Ishikawa (cell line): ENCODE data around the gene SNRPD3.

ENCODE experiments used
- CEBPB ChIP-seq: IDR thresholded peaks from 2 replicates; pipeline ENCODE4 v1.6.1; 2012
- CREB1 ChIP-seq: IDR thresholded peaks from 2 replicates; pipeline ENCODE4 v1.6.1; 2012; ENCODE audit warnings: low read depth
- EGR1 ChIP-seq: IDR thresholded peaks from 2 replicates; pipeline ENCODE4 v1.6.1; 2012
- EP300 ChIP-seq: IDR thresholded peaks from 2 replicates; pipeline ENCODE4 v1.6.1; 2012; ENCODE audit warnings: borderline replicate concordance
- FOXM1 ChIP-seq: IDR thresholded peaks from 2 replicates; pipeline ENCODE4 v1.6.1; 2012; ENCODE audit warnings: low read depth, borderline replicate concordance
- NFIC ChIP-seq: IDR thresholded peaks from 2 replicates; pipeline ENCODE4 v1.6.1; 2012
- RAD21 ChIP-seq: IDR thresholded peaks from 2 replicates; pipeline ENCODE4 v1.6.1; 2012; ENCODE audit warnings: low read depth
- TAF1 ChIP-seq: IDR thresholded peaks from 2 replicates; pipeline ENCODE4 v1.6.1; 2012; ENCODE audit warnings: low read depth, mild to moderate bottlenecking
- TCF12 ChIP-seq: IDR thresholded peaks from 2 replicates; pipeline ENCODE4 v1.6.1; 2012; ENCODE audit warnings: low read depth
- TEAD4 ChIP-seq: IDR thresholded peaks from 2 replicates; pipeline ENCODE4 v1.6.1; 2012
- YY1 ChIP-seq: IDR thresholded peaks from 2 replicates; pipeline ENCODE4 v1.6.1; 2012; ENCODE audit warnings: low read depth
- ZBTB7A ChIP-seq: IDR thresholded peaks from 2 replicates; pipeline ENCODE4 v1.6.1; 2012; ENCODE audit warnings: low read depth
- TF ChIP-seq, protein P1 (sequence below): IDR thresholded peaks from 2 replicates; pipeline ENCODE4 v1.6.1; 2012
- TF ChIP-seq, protein P2 (sequence below): IDR thresholded peaks from 2 replicates; pipeline ENCODE4 v1.6.1; 2012; ENCODE audit warnings: low read depth, mild to moderate bottlenecking
- TF ChIP-seq, protein P3 (sequence below): IDR thresholded peaks from 2 replicates; pipeline ENCODE4 v1.6.1; 2012

SNRPD3 gene

DNA sequence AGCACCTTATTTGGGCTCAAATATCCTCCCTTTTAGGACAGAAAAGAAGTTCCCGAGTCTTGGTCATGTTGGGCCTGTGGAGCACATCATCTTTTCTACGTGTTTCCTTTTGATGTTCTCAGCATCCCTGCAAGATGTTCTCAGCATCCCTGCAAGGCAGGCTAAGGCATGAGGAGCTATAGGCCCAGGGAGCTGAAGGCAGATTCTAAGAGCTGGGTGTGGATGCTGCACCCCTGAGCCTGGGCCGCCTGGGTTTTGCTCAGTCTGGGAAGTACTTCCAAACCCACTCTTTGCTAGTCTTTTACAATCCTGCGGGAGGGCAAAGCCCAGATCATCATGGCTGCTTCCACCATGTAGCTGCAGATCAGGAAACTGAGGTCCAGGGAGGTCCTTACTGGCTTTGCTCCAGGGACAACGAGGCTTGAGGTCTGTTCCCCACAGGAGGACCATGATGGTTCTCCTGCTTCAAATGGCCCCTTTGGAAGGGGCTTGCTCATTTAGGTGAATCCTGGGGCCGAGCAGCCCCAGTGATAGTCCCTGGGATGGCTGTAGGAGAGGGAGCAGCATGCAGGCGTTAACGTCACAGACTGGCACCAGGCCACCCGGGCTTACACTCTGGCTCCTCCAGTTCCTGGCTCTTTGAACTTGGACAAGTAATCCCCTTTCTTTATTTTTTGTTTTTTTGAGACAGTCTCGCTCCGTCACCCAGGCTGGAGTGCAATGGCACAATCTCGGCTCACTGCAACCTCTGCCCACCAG lies 26.4 kb downstream of the SNRPD3 start:
- TF ChIP-seq YY1 (no peak), CREB1 (no peak), TEAD4 (no peak)
- TF ChIP-seq, protein P1, sequence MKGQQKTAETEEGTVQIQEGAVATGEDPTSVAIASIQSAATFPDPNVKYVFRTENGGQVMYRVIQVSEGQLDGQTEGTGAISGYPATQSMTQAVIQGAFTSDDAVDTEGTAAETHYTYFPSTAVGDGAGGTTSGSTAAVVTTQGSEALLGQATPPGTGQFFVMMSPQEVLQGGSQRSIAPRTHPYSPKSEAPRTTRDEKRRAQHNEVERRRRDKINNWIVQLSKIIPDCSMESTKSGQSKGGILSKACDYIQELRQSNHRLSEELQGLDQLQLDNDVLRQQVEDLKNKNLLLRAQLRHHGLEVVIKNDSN = no peak
- TF ChIP-seq, protein P2, sequence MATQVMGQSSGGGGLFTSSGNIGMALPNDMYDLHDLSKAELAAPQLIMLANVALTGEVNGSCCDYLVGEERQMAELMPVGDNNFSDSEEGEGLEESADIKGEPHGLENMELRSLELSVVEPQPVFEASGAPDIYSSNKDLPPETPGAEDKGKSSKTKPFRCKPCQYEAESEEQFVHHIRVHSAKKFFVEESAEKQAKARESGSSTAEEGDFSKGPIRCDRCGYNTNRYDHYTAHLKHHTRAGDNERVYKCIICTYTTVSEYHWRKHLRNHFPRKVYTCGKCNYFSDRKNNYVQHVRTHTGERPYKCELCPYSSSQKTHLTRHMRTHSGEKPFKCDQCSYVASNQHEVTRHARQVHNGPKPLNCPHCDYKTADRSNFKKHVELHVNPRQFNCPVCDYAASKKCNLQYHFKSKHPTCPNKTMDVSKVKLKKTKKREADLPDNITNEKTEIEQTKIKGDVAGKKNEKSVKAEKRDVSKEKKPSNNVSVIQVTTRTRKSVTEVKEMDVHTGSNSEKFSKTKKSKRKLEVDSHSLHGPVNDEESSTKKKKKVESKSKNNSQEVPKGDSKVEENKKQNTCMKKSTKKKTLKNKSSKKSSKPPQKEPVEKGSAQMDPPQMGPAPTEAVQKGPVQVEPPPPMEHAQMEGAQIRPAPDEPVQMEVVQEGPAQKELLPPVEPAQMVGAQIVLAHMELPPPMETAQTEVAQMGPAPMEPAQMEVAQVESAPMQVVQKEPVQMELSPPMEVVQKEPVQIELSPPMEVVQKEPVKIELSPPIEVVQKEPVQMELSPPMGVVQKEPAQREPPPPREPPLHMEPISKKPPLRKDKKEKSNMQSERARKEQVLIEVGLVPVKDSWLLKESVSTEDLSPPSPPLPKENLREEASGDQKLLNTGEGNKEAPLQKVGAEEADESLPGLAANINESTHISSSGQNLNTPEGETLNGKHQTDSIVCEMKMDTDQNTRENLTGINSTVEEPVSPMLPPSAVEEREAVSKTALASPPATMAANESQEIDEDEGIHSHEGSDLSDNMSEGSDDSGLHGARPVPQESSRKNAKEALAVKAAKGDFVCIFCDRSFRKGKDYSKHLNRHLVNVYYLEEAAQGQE = no peak

DNA sequence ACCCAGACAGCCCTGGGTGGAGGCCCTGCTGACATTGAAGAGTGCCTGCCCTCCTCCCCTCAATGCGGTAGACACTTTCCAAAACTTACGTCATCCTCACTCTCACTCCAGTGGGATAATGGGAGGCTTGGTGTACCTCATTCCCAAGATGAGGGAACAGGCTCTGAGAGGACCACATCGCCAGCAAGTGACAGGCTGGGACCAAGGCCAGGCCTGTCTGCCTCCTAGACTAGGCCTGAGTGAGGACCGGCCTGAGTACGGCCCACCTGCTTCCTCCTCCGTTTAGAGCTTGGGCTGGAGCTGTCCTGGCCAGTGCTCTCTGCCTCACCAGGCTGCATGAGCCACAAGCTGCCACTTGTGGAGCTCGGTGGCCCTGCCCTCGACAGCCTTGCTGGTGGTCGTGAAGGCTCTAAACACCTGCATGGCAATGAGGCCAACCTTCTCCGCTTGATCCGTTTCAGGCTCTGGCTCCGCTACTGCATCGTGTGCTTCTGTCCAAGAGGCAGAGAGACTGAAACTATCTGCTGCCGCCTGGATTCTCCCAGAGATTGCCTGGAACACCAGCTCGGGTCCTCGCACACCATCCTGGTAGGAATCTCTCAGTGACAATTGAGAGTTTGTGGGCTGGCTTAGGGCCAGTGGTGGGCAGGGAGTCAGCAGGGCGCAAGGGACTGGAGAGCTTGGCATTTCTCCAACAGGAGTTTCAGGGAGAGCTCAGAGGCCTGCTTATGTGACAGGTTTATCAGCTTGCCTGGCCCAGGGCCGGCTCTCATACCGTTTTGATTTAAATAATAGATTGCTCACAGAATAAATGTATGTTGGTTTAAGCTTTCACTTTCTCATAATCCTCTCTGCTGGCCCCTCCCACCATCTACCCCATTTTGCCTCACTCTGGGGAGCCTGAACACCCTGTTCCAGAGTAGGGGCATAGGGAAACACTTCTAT lies 27.7 kb downstream of the SNRPD3 start:
- TF ChIP-seq TEAD4 (no peak), NFIC (peak; percentile 90)

DNA sequence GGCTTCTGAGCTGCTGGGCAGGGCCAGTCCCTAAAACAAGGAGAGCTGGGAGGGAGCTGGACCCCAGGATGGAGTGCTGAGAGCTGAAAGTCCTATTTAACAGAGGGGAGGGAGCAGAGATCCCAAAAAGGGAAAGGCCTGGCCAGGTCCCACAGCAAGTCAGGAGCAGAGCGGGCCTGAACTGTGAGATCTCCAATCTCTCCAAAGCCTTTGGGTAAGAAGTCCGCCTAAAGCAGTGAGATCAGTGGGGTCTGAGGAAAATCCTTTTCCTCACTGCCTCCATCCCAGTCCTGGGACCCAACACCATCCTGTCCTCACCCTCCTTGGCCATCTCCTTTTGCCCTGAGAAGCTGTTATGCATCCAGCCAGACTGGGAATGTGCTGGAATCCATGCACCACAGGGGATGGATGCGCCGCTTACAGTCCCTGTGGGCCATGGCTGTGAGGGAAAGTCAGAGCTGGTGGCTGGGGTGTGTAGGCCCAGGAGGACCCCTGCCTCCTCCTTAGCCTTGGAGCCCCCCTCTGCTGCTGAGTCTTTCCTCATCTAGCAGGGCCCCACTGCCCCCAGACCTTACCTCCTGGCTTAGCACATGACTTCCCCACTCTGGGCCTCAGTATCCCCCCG lies 28.5 kb downstream of the SNRPD3 start:
- TF ChIP-seq YY1 = no peak
- TF ChIP-seq, protein P2 = no peak

DNA sequence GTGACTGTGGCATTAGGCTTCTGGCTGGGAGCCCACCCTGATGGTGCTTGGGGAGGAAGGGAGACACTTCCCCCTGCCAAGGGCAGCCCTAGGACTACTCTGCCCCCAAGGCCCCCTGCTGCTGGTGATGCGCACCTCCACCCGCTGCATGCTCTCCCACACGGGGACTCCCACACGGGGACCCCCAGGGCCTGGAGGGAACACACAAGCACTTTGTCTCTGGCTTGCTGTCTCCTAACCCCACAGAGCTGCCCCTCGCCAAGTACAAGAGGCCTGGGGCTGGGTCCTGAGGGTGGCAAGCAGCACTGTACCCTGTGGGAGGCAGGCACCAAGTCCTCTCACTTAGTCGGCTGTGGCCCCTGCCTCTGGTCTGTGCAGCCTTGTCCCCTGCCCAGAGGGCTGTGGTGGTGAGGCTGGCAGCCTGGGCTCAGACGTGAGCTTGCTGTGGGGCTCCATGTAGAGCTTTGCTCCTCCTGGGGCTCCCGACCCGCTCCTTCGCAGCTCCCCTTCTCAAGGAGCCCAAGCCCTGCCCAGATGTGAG lies 29.1 kb downstream of the SNRPD3 start:
- TF ChIP-seq TCF12 (no peak), EGR1 (no peak), TAF1 (no peak), TEAD4 (no peak), EP300 (no peak), RAD21 (no peak), YY1 (no peak), ZBTB7A (no peak), NFIC (no peak), CEBPB (no peak), FOXM1 (no peak), CREB1 (no peak)
- TF ChIP-seq, protein P1 = no peak
- TF ChIP-seq, protein P2 = no peak
- TF ChIP-seq, protein P3, sequence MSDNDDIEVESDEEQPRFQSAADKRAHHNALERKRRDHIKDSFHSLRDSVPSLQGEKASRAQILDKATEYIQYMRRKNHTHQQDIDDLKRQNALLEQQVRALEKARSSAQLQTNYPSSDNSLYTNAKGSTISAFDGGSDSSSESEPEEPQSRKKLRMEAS = no peak

DNA sequence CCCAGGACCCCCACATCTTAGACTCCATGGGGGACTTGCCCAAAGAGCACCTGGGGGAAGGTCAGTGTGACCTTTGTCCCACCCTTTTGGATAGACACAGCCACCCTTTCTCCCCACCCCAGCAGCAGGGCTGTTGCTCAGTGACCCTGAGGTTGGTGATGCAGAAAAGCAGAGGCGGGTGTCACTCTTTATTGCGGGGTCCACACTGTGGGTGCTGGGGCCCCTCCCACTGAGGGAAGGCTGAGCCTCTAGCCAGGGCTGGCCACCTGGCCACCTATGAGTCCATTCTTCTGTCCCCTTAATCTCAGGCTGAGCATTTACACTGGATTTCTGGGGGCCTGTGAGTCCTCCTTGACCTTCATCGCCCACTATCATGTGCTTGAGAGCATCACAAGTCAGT lies 29.7 kb downstream of the SNRPD3 start:
- no peak for TF ChIP-seq EP300
- no peak for TF ChIP-seq NFIC
- no peak for TF ChIP-seq EGR1
- TF ChIP-seq, protein P1 = no peak
- TF ChIP-seq ZBTB7A = no peak
- TF ChIP-seq CREB1 = no peak
- no peak for TF ChIP-seq TAF1
- TF ChIP-seq TEAD4 = no peak
- TF ChIP-seq, protein P2 = no peak
- TF ChIP-seq FOXM1 = no peak
- no peak for TF ChIP-seq RAD21
- TF ChIP-seq, protein P3 = no peak
- TF ChIP-seq CEBPB = no peak
